Measurements from ENCODE around the gene DLG2. TPM values are rescaled to one million over a fixed set of nuclear protein-coding genes. Genes with fewer than 3 reads are reported as not detected.

The DLG2 gene
- total and polyA plus RNA-seq, 2 of the 4 experiments (the other 2 are of a cell fraction): 0.31 to 0.36 TPM

GRCh38 chr11:85263328-85263727 lies 363.8 kb downstream of the DLG2 start:
- ChIA-PET CTCF (no interaction called here), POLR2A (ENCODE audit: unreplicated experiment) (no interaction called here)
- DNase-seq: no peak
- no peak overlapping the region for H3K14ac ChIP-seq (replicated peaks; ENCODE audit: low read depth, low read length)
- H3K9ac ChIP-seq (ENCODE audit: low read depth, low read length): no peak overlapping the region
- no peak overlapping the region for H3K27ac ChIP-seq (ENCODE audit: insufficient read depth, low read length)
- peaks cover 6% of the 10 kb centered on the region; the same call in 1 of the 2 replicates for H3K9me3 ChIP-seq (ENCODE audit: control insufficient read depth, insufficient read depth, low read length)
- no peak overlapping the region for H3K56ac ChIP-seq (ENCODE audit: extremely low read depth, insufficient read depth, low read length)
- H4K91ac ChIP-seq (ENCODE audit: insufficient read depth, low read depth, low read length): no peak overlapping the region
- H4K5ac ChIP-seq (ENCODE audit: low read depth, low read length): no peak overlapping the region
- H2BK15ac ChIP-seq (ENCODE audit: low read depth, low read length): no peak overlapping the region
- no peak overlapping the region for H2BK120ac ChIP-seq (ENCODE audit: low read depth, low read length)
- no peaks in the 10 kb centered on the region for H3K36me3 ChIP-seq (ENCODE audit: control insufficient read depth, insufficient read depth, low read length)
- H4K20me1 ChIP-seq (ENCODE audit: insufficient read depth, low read length): no peaks in the 10 kb centered on the region
- H2AK5ac ChIP-seq (ENCODE audit: low read depth, low read length): no peak overlapping the region
- no peaks in the 10 kb centered on the region for H3K79me1 ChIP-seq (ENCODE audit: low read depth in 1 of 2, low read length in 2 of 2)
- no CpG with 5 or more reads among the region's 3 CpGs for WGBS, 2 experiments (ENCODE audit: extremely low coverage in 2 of 2, insufficient read length in 1 of 2)
- H3K9me1 ChIP-seq (ENCODE audit: insufficient read depth, low read length): no peaks in the 10 kb centered on the region
- in situ Hi-C loops (cut with MboI; ENCODE audit: low sequenced_read_pairs): no loop called here
- intact Hi-C loops (cut with micrococcal nuclease): no loop called here
- H2AFZ ChIP-seq (replicated peaks; ENCODE audit: low read length, poor library complexity): no peak overlapping the region
- no peak for ATAC-seq (ENCODE audit: low read depth)
- H2BK20ac ChIP-seq (ENCODE audit: low read depth, low read length): no peak overlapping the region
- TF ChIP-seq CHD1 (IDR thresholded peaks at IDR 0.05; ENCODE audit: low read depth, low read length) (no peak), BHLHE40 (IDR thresholded peaks at IDR 0.05; ENCODE audit: low read depth, low read length) (no peak), RFX5 (IDR thresholded peaks at IDR 0.05; ENCODE audit: low read depth, low read length) (no peak)
- dilution Hi-C loops (cut with HindIII; ENCODE audit: low sequenced_read_pairs, unreplicated experiment): no loop called here
- no peak overlapping the region for H3K23ac ChIP-seq (ENCODE audit: low read depth, low read length)
- no peak overlapping the region for H3K4ac ChIP-seq (ENCODE audit: low read depth, low read length)
- H3K27me3 ChIP-seq (ENCODE audit: control insufficient read depth, insufficient read depth, low read length): no peaks in the 10 kb centered on the region
- H4K8ac ChIP-seq (ENCODE audit: low read depth in 2 of 2, low read length in 2 of 2): no peak overlapping the region
- H3K4me2 ChIP-seq (ENCODE audit: low read depth, low read length): no peak overlapping the region
- H3K4me3 ChIP-seq (ENCODE audit: insufficient read depth, low read depth, low read length): no peak overlapping the region
- H2AK9ac ChIP-seq (replicated peaks; ENCODE audit: low read depth, low read length, poor library complexity): no peak overlapping the region
- no peaks in the 10 kb centered on the region for H3K4me1 ChIP-seq (ENCODE audit: control insufficient read depth, insufficient read depth, low read length)
- no peak overlapping the region for H2BK5ac ChIP-seq (ENCODE audit: low read depth, low read length, poor library complexity, severe bottlenecking)
- BruUV-seq (replicated peaks): no TSS peak
- H3K18ac ChIP-seq (ENCODE audit: low read depth, low read length): no peak overlapping the region

Data from IMR-90 (cell line).